ENCODE data around the gene TMEFF2.

The TMEFF2 gene

GRCh38 chr2:192010073-192010472 lies 184.7 kb downstream of the TMEFF2 start:
- no peak for DNase-seq (ENCODE audit: low read depth)

GRCh38 chr2:192007581-192008228 lies 187.0 kb downstream of the TMEFF2 start:
- DNase-seq (ENCODE audit: low read depth): no peak

GRCh38 chr2:192005211-192005610 lies 189.5 kb downstream of the TMEFF2 start:
- DNase-seq (ENCODE audit: low read depth): no peak

GRCh38 chr2:192004188-192004963 lies 190.4 kb downstream of the TMEFF2 start:
- DNase-seq (ENCODE audit: low read depth): no peak

- no peak for DNase-seq (ENCODE audit: low read depth)
Observed at GRCh38 chr2:192002418-192002817, 192.3 kb downstream of the TMEFF2 start.

GRCh38 chr2:192000196-192000980 lies 194.3 kb downstream of the TMEFF2 start:
- no peak for DNase-seq (ENCODE audit: low read depth)

- no peak for DNase-seq (ENCODE audit: low read depth)
Observed at GRCh38 chr2:191999101-191999841, 195.5 kb downstream of the TMEFF2 start.

- DNase-seq (ENCODE audit: low read depth): no peak
Observed at GRCh38 chr2:191995285-191995684, 199.4 kb downstream of the TMEFF2 start.

- DNase-seq (ENCODE audit: low read depth): no peak
Observed at GRCh38 chr2:191994749-191995148, 200.0 kb downstream of the TMEFF2 start.

- no peak for DNase-seq (ENCODE audit: low read depth)
Observed at GRCh38 chr2:191991442-191991841, 203.3 kb downstream of the TMEFF2 start.

GRCh38 chr2:191985740-191986139 lies 209.0 kb downstream of the TMEFF2 start:
- no peak for DNase-seq (ENCODE audit: low read depth)

GRCh38 chr2:191983591-191983990 lies 211.1 kb downstream of the TMEFF2 start:
- DNase-seq (ENCODE audit: low read depth): no peak

GRCh38 chr2:191983186-191983585 lies 211.5 kb downstream of the TMEFF2 start:
- DNase-seq (ENCODE audit: low read depth): no peak

GRCh38 chr2:191981706-191982105 lies 213.0 kb downstream of the TMEFF2 start:
- DNase-seq (ENCODE audit: low read depth): no peak

GRCh38 chr2:191980483-191980882 lies 214.2 kb downstream of the TMEFF2 start:
- DNase-seq (ENCODE audit: low read depth): no peak

GRCh38 chr2:191979221-191979730 lies 215.5 kb downstream of the TMEFF2 start:
- DNase-seq (ENCODE audit: low read depth): no peak

GRCh38 chr2:191977754-191978153 lies 217.0 kb downstream of the TMEFF2 start:
- no peak for DNase-seq (ENCODE audit: low read depth)

- peak; percentile 67 for DNase-seq (ENCODE audit: low read depth)
Observed at GRCh38 chr2:191976436-191976835, 218.3 kb downstream of the TMEFF2 start.

GRCh38 chr2:191974676-191975075 lies 220.1 kb downstream of the TMEFF2 start:
- no peak for DNase-seq (ENCODE audit: low read depth)

- no peak for DNase-seq (ENCODE audit: low read depth)
Observed at GRCh38 chr2:191970867-191971266, 223.9 kb downstream of the TMEFF2 start.

GRCh38 chr2:191968120-191968519 lies 226.6 kb downstream of the TMEFF2 start:
- DNase-seq (ENCODE audit: low read depth): no peak

- DNase-seq (ENCODE audit: low read depth): no peak
Observed at GRCh38 chr2:191965733-191966132, 229.0 kb downstream of the TMEFF2 start.

Data from non-pigmented ciliary epithelial cell (primary cell).